ENCODE measurements around the gene LRRC30.

The LRRC30 gene

DNA sequence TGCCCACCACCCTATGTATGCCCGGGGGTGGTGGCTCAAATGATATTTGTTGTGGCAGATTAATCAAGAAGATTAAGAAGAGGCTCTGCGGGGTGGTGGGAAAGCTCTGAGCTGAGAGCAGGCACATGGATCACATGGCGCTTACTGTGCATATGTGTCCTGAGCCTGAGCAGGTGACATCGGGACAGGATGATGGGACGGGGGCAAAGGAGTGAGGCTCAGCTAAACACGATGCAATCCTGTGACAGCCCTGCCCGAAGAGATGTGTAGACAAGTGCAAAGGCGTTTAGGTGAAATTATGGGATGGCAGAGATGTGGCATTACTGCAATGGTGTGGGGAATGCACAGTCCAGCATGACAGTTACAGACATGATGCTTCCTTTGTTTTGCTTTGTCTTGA lies 6.0 kb downstream of the LRRC30 start:
- H3K4me3 ChIP-seq (ENCODE audit: low read depth, low read length): no peak overlapping the region

- H3K4me3 ChIP-seq (ENCODE audit: low read depth, low read length): no peak overlapping the region
Measured at GRCh38 chr18:7237673-7238272, 6.9 kb downstream of the LRRC30 start.

DNA sequence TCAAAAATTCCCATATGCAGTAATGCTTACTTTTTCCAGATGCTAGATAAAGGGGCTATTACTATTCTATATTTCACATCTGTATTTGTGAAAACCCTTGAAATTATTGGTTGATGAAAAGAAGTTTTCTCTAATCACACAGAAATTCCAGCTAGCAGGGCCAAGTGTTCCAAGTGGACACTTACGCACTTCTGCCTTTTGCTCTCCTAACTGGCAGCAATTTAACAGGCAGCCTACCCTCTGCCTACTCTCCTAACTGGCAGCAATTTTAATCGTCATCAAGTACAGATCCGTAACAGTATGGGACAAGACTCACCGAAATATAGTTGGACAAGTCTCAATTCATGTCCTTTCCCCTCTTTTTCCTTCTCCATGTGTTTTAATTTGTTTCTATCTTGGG lies 12.0 kb downstream of the LRRC30 start:
- H3K4me3 ChIP-seq (ENCODE audit: low read depth, low read length): no peak overlapping the region

- no peak overlapping the region for H3K4me3 ChIP-seq (ENCODE audit: low read depth, low read length)
Measured at GRCh38 chr18:7248877-7249276, 18.0 kb downstream of the LRRC30 start.

- H3K4me3 ChIP-seq (ENCODE audit: low read depth, low read length): no peak overlapping the region
Measured at GRCh38 chr18:7254163-7254562, 23.3 kb downstream of the LRRC30 start.

GRCh38 chr18:7255054-7255453 lies 24.2 kb downstream of the LRRC30 start:
- no peak overlapping the region for H3K4me3 ChIP-seq (ENCODE audit: low read depth, low read length)

DNA sequence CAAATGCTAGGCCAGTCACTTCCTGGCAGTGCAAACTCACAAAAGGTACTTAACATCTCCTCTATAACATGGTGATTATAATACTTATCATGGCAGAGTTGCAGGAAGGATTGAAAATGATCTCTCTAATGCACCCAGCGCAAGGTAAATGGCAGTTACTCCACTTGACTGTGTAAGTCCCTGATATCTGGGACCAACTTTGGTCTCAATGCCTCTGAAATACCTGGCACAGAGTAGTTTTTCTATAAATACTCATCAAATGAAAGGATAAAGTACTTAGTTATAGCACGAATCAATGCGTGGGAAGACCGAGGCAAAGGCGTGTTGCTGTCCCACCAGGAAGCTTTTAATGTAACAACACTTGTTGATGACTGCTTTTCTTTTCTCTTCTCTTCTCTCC lies 24.8 kb downstream of the LRRC30 start:
- no peak overlapping the region for H3K4me3 ChIP-seq (ENCODE audit: low read depth, low read length)

GRCh38 chr18:7256618-7257425 lies 25.9 kb downstream of the LRRC30 start:
- H3K4me3 ChIP-seq (ENCODE audit: low read depth, low read length): no peak overlapping the region

- no peak overlapping the region for H3K4me3 ChIP-seq (ENCODE audit: low read depth, low read length)
Measured at GRCh38 chr18:7257426-7257740, 26.5 kb downstream of the LRRC30 start.

DNA sequence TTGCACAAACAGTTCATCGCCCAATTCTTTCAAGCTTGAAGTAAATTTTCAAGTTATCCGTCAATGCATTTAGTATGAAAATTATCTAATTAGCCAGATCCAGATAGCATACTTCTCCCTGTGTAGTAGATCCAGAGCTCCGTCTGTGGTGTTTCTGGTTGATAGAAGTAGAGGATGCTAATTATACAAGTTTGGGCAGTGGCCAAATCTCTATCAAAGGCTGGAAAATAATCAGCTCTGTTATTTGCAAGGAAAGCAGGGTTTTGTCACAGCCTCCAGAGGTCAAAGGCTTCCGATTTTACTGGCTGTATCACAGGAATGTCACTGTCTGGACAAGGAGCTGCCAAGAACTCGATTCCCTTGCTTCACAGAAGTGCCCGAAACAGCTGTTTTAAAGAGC lies 28.6 kb downstream of the LRRC30 start:
- H3K4me3 ChIP-seq (ENCODE audit: low read depth, low read length): no peak overlapping the region

GRCh38 chr18:7261199-7261598 lies 30.3 kb downstream of the LRRC30 start:
- no peak overlapping the region for H3K4me3 ChIP-seq (ENCODE audit: low read depth, low read length)

DNA sequence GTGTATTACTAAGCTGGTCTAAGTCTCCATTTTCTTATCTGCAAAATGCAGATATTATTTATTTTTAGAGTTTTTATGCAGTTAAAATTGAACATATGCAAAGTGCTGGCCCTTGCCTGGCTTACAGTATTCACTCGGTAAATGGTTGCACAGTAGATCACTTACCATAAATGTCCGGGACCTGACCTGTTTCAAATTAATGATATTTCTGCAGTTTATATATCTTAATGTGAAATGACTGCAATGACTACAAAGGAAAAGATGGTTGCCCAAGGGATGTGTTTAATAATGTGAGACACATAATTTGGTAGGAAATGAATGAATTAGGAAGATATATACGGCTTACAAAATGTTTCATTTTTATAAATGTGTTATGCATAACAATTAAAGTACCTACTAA lies 37.1 kb downstream of the LRRC30 start:
- no peak overlapping the region for H3K4me3 ChIP-seq (ENCODE audit: low read depth, low read length)

- no peak overlapping the region for H3K4me3 ChIP-seq (ENCODE audit: low read depth, low read length)
Measured at GRCh38 chr18:7269942-7270341, 39.1 kb downstream of the LRRC30 start.

DNA sequence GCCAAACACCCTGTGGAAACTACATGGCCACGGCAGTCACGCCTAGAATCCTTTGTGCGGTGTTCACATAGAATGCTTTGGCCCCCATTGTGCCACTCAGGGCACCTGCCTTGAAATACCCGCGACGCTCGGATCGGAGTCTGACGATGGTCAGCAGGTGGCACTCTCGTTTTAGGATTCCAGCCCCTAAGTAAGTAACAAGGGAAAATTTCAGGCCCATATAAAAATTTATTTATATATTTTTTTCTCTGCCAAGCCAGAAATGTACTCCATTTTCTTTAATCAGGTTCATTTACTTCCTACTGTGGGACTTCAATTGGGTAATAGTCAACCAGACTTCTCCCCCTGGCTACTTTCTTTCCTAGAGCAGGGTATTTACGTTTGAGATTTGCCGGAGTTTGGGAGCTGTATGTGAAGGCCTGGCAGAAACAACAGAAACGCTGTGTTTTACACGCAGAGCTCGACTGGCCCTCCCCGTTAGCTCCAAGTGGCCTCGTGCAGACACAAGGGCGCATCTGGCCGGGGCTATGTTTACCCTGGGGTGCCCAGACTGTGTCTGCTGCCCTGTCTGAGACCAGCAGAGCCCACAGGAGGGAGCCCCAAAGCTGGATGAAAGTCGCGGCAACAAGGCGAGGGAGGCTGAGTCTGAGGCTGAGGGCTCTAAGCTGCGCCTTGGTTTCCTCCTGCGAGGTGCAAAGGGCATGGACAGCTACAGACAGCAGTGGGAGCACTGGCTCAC lies 41.6 kb downstream of the LRRC30 start:
- no peak overlapping the region for H3K4me3 ChIP-seq (ENCODE audit: low read depth, low read length)

- H3K4me3 ChIP-seq (ENCODE audit: low read depth, low read length): no peak overlapping the region
Measured at GRCh38 chr18:7273301-7273921, 42.5 kb downstream of the LRRC30 start.

GRCh38 chr18:7281579-7281978 lies 50.7 kb downstream of the LRRC30 start:
- no peak overlapping the region for H3K4me3 ChIP-seq (ENCODE audit: low read depth, low read length)
